CD4-positive, alpha-beta T cell treated with Interleukin-15 for 1 hour (primary cell): ENCODE measurements around the gene DLGAP1.

ENCODE experiments used
- DNase-seq: peaks from one replicate; pipeline ENCODE4 v3.0.0-alpha.2; 2020

Gene DLGAP1

GRCh38 chr18:3552305-3552704 is 902.8 kb downstream of the DLGAP1 start:
- DNase-seq = no peak

- DNase-seq = no peak
These were observed 907.1 kb downstream of the DLGAP1 start for GRCh38 chr18:3547891-3548615.

- DNase-seq = no peak
These were observed 909.0 kb downstream of the DLGAP1 start for GRCh38 chr18:3546106-3546505.

GRCh38 chr18:3544537-3544936 is 910.6 kb downstream of the DLGAP1 start:
- no peak for DNase-seq

- no peak for DNase-seq
These were observed 913.3 kb downstream of the DLGAP1 start for GRCh38 chr18:3541549-3542386.

GRCh38 chr18:3540805-3541548 is 914.1 kb downstream of the DLGAP1 start:
- DNase-seq = no peak

- no peak for DNase-seq
These were observed 916.0 kb downstream of the DLGAP1 start for GRCh38 chr18:3538954-3539617.

GRCh38 chr18:3538456-3538855 is 916.7 kb downstream of the DLGAP1 start:
- DNase-seq = no peak

GRCh38 chr18:3530807-3531206 is 924.3 kb downstream of the DLGAP1 start:
- DNase-seq = no peak

GRCh38 chr18:3529601-3530000 is 925.5 kb downstream of the DLGAP1 start:
- DNase-seq = no peak

GRCh38 chr18:3529077-3529476 is 926.0 kb downstream of the DLGAP1 start:
- DNase-seq = no peak

- DNase-seq = no peak
These were observed 926.9 kb downstream of the DLGAP1 start for GRCh38 chr18:3528231-3528630.

- no peak for DNase-seq
These were observed 928.4 kb downstream of the DLGAP1 start for GRCh38 chr18:3526421-3527354.

GRCh38 chr18:3525870-3526420 is 929.2 kb downstream of the DLGAP1 start:
- DNase-seq = peak; percentile 34

GRCh38 chr18:3524706-3525105 is 930.4 kb downstream of the DLGAP1 start:
- DNase-seq = no peak

GRCh38 chr18:3520230-3521085 is 934.6 kb downstream of the DLGAP1 start:
- no peak for DNase-seq

GRCh38 chr18:3514312-3515216 is 940.5 kb downstream of the DLGAP1 start:
- DNase-seq = no peak

GRCh38 chr18:3513481-3513880 is 941.6 kb downstream of the DLGAP1 start:
- DNase-seq = no peak

- peak; percentile 22 for DNase-seq
These were observed 943.1 kb downstream of the DLGAP1 start for GRCh38 chr18:3511980-3512379.
